Midbrain (tissue), 1 donor: ENCODE results near the gene CORO2B.
"Not testable (repeated sequence)": the region's sequence is repeated elsewhere in the genome, so short reads cannot be mapped to it uniquely, and the experiment has no call there.

Experiments
- DNase-seq: peaks from one replicate; lab custom pipeline; 2025; lab: John Stamatoyannopoulos, UW

The CORO2B gene

DNA sequence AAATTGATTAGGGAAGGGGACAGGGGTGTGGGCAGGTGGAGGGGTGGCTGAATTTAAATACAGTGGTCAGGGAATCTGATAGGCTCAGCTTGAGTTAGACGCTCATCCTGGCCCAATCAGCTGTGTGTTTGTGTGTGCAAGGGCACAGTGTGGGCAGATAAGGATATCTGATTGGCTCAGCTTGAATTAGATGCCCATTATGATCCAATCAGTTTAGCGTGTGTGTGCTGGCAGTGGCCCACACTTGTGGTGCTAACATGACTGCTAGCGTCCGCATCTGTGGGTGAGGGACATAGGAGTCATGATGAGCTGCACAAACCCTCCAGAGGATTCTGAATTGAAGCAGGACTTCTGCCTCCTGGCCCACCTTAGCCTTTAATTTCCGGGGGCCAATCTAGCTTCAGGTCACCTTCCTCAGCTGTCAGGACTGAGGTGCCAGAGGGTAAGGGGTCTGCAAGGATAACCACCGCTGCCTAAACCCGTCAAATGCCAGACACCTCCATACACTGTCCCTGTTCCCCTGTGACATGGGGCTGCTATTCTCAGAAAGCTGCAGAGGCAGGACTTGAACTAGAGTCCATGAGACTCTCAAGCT is 97.3 kb downstream of the CORO2B start:
- no peak for DNase-seq

DNA sequence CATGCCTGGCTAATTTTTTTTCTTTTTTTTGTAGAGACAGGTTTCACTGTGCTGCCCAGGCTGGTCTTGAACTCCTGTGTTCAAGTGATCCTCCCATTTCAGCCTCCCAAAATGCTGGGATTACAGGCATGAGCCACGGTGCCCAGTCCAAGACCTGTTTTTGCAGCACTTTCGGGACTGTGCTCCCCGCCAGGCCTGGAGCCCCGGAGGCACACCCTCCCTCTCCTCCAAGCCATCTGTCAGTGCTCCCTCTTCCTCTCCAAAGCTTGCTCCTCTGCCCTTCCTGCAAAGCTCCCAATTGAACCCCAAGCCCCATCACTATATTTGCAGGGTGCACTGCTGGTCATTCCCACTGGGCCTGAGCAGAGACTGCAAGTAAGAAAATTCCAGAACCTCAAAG is 98.1 kb downstream of the CORO2B start:
- no peak for DNase-seq

DNA sequence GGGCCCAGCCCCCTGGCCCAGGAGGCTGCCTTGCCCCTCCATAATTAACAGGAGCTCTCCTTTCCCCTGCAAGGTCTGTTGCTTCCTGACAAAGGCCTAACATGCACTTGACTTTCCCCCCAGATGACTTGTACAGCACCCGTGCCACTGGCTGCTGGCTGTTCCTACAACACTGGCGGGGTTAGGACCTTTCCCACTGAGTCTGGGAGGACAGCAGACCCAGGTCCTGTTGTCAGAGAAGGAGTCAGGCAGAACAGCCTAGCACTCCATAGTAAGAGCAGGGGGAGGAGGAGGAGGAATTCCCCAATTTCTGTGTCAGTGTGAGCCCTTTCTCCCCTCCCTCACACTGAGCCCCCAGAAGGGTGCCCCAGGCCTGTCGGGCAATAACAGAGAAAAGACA is 99.2 kb downstream of the CORO2B start:
- no peak for DNase-seq

DNA sequence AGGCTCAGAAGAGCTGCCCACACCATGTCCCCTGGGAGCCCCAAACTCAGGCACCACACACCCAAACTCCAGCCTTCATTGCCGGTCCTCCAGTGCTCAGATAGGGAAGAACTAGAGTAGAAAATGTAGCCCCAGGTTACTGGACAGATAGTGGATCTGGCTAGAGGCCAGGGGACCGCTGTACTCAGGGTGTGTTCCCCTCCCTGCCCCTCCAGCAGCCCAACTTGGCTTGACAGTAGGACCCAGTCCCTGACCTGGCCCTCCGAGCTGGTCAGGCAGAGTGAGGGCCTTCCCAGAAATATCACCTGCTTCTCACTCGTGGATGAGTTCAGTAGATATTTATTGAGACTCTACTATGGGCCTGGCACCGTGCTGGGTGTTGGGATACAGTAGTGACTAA is 100.0 kb downstream of the CORO2B start:
- DNase-seq, result no peak

DNA sequence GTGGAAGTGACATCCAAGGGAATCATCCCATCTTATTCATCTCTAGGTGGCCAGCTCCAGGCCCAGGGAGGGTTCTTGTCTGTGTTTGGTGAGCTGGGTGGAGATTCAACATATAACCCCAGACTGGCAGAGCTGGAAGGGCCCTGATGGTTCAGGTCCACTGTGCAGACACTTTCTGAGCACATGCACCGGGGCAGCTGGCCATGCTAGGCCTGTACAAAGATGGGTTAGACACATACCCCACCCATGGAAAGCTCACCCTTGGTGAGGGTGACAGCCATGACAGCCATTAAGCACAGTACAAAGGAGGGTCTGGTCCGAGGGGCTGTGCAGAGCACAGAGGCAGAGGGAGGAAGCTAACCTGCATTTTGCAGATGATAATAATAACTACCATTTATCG is 100.4 kb downstream of the CORO2B start:
- no peak for DNase-seq

DNA sequence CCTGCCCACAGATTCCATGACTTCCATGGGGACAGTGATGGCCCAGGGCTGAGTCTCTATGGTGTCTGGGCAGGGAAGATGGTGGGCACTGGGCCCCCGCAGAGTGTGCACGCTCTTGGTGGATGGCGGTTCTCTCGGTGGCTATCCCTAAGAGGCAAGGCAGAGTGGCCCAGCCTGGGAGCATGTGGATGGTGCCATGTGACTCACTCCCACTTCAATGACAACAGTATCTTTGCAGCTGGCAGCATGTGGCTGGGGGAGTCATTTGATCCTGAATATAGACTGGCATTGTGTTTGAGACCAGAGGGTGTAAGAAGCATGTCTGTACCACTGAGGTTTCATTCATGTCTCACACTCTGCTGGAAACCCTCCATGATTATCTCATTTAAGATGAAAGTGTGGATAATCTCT is 101.2 kb downstream of the CORO2B start:
- peak; percentile 89 for DNase-seq

DNA sequence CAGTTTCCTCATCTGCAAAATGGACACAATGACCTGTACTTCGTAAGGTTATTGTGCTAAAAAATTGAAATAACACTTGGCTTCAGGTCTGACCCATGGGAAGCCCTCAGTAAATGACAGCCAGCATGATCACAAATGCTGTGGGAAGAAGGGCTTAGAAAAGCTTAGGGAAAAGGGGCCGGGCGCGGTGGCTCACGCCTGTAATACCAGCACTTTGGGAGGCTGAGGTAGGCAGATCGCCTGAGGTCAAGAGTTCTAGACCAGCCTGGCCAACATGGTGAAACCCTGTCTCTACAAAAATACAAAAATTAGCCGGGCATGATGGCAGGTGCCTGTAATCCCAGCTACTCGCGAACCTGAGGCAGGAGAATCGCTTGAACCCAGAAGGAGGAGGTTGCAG is 102.0 kb downstream of the CORO2B start:
- DNase-seq, result not testable (repeated sequence)

DNA sequence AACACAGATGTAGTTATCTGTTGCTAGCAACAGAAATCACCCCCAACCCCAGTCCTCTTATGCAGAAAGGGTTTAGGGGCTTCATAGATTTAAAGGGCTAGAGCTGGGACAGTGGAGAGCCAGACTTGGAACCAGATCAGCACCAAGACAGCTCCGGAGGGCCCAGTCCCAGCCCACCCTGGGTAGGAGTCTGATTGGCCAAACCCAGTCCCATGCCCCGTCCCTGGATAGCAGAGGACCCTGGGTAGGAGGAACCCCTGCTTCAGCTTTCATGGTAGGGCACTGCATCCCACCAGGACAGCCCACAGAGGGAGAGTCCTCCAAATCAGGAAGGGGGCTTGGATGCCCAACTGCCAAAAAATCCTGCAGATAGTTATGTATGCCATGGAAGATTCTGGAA is 103.0 kb downstream of the CORO2B start:
- DNase-seq, result no peak

DNA sequence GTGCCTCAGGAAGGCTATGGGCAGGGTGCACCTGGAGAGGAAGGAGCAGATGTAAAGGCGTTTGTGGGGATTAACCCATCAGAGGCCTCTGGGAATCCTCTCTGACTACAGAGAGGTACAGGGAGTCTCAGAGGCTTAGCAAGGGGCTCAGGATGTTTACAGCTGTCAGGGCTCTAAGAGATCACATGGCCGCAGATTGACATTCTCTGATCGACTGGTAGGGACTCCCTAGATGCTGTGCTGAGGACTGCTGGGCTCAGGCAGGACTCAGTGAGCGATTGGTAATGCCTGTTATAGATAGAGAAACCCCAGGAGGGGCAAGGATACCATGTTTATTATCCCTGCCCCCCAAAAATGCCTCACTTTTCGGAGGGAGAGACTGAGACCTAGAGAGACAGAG is 103.5 kb downstream of the CORO2B start:
- DNase-seq, result no peak

DNA sequence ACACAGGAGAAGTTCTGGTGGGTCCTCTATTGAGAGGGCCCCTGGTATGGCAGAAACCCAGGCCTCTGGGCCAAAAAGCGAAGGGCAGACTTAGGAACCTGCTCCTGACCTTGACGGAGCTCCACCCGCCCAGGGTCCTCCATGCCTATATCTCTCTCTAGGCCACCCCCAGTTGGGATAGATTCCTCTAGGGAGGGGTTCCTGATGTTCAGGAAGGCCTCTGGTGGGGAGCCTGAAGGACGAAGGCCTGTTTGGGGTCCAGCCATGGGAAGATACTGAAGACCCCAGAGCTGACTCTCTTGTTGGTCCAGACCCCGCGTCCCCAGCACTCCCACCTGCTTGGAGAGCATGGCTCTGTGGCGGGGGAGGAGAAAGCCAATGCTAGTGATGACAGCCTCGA is 104.2 kb downstream of the CORO2B start:
- DNase-seq, result no peak

DNA sequence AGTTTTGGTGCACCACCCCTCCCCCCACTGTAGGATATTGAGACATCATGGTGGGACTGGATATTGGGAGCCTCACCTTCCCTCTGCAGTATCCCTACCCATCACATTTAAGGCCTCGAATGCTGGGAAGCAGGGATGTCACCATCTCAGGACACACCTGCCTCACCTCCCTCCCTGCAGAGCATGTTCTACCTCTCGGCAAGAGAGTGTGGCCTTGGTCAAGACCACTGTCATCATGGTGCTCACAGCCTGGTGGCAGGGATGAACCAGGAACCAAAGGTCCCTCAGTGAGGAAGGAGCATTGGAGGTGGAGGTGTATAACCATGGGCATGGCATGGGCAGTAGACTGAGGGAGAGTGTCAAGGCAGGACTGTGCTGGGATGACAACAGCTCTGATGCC is 104.8 kb downstream of the CORO2B start:
- no peak for DNase-seq

DNA sequence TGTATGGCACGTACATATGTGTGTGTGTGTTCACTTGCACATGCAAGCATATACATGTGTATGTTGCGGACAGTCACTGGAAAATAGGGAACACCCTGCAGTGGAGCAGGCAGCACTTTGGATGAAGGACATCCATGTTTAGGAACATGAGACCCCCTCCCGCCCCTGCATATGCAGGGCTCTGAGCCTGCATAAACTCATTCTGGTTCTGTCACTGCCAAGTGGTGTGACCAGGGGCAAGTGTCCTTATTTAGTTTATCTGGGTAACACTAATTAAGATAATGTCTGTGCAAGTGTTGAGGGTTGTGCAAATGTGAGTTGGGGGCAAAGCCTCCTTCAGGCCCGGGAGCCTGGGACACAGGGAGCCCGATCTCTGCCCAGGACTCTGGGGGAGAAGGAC is 105.7 kb downstream of the CORO2B start:
- no peak for DNase-seq

DNA sequence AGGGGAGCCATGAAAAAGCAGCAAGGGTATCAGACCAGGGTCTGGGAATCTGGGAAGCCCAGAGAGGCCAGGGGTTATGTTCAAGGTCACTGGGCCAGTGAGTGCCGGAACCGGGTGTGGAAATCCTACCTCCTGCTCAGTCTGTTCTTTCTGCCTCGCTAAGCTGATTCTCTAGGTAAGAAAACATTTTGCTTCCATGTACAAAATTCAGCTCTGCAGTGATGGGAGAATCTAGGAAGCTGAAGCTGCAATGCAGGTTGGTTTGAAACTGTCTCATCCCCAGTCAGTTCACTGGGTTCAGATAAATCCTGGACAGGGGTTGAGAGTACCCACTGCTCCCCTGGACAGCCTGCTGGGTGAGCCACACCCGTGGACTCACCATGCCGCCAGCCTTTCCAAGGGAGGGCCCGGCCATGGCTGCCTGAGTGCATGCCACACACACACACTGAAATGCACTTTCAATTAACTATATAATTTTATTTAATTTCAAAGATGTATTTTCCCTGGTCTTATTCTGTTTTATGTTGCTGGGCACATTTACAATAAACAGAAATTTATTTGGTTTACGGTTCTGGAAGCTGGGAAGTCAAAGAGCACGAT is 108.4 kb downstream of the CORO2B start:
- DNase-seq, result no peak

DNA sequence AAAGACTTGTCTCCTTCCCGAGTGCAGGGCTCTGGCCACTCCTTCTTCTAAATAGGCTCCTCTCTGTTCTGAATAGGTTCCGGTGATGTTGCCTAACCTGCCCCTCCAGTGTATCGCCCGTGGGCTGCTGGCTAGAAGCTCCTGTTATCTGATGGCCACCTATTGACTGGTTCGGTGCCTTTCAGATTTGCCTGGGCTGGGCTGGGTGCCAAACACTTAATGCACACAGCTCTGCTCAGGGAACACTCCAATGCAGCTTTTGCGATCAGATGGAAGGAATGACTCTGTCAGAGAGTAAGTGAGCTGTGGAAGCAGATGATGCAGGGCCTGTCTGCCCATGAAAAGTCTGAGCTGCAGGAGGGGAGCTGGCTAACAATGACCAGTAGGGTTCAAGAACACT is 112.9 kb downstream of the CORO2B start:
- DNase-seq, result no peak

DNA sequence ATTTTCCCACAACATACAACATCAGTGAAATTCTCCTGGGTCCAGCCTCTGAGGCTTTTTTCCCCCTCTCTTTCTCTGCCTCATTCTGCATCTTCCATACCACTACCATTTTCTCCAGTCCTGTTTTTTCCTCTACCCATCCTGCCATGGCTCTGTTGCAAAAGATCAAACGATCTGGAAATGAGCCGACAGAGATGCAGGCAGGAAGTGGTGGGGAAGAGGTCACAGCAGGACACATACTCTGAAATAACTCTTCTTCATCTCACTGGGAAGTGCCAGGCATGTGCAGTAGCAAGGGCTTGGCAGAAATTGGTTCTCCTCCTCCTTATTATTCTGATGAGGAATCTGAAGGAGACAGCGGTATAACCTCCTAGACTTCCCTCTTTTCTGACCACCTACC is 114.3 kb downstream of the CORO2B start:
- DNase-seq, result no peak

DNA sequence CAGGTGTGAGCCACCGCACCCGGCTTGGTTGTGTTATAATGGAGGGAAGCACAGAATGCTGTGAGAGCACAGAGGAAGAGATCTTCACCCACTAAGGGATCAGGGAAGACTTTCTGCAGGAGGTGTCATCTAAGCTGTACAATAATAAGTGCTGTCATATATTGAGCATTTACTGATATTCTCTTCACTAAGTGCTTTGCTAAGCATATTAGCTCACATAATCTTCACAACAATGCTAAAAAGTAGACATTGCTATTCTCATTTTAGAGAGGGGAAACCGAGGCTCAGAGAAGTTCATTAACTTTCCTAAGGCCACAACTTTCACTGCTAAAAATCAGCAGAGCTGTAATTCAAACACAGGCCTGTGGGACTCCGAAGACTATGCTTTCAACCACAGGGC is 115.3 kb downstream of the CORO2B start:
- DNase-seq, result no peak

DNA sequence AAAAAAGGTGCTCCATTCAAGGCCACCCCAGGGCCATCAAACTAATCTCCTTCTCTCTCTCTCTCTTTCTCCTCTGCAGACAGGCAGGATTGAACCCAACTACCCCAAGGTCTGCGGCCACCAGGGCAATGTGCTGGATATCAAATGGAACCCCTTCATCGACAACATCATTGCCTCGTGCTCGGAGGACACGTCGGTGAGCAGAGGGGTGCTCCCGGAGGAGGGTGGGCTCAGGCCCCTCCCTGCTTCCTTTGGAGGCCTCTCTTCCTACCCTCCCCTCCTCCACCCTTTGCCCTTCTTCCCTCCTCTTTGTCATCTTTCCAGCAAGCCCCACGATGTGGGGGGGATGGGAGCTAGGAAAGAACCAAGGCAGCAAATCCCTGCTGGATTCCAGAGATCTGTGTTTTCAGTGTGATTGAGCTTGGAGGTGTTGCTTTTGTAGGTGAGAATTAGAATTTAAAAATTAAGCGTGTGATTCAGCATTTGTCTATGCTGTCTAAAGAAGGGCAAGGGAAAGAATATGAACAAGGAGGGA is 116.3 kb downstream of the CORO2B start:
- no peak for DNase-seq

DNA sequence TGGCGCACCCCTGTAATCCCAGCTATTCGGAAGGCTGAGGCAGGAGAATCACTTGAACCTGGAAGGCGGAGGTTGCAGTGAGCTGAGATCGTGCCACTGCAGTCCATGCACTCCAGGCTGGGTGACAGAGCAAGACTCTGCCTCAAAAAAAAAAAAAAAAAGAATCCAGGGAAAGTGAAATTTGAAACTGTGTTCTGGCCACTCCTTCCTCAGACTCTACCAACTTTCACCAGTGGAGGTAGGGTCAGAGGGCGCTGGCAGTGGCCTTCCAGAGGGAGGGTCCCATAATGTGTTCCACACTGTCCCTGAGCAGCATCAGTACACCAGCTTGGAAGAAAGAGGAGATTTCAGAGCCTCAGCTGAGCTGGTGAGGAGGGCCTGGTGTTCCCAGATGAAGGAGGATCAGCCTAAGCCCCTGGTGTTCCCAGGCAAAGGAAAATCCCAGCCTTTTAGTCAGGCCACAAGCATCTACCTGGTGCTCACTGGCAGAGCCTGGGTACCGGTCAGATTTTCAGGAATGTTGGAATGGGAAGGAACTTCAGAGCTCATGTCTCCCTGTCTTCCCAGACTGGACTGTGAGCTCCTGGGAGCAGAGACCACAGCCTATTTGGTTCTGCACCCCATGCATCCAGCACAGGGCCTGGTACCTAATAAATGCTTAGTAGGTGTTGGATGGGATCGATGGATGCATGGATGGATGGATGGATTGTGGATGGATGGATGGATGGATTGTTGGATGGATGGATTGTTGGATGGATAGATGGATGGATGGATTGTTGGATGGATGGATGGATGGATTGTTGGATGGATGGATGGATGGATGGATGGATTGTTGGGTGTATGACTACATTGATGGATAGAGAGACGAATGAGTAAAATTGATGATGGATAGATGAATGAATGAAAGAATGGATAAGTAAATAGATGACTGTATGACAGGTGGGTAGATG is 117.9 kb downstream of the CORO2B start:
- DNase-seq, result no peak

DNA sequence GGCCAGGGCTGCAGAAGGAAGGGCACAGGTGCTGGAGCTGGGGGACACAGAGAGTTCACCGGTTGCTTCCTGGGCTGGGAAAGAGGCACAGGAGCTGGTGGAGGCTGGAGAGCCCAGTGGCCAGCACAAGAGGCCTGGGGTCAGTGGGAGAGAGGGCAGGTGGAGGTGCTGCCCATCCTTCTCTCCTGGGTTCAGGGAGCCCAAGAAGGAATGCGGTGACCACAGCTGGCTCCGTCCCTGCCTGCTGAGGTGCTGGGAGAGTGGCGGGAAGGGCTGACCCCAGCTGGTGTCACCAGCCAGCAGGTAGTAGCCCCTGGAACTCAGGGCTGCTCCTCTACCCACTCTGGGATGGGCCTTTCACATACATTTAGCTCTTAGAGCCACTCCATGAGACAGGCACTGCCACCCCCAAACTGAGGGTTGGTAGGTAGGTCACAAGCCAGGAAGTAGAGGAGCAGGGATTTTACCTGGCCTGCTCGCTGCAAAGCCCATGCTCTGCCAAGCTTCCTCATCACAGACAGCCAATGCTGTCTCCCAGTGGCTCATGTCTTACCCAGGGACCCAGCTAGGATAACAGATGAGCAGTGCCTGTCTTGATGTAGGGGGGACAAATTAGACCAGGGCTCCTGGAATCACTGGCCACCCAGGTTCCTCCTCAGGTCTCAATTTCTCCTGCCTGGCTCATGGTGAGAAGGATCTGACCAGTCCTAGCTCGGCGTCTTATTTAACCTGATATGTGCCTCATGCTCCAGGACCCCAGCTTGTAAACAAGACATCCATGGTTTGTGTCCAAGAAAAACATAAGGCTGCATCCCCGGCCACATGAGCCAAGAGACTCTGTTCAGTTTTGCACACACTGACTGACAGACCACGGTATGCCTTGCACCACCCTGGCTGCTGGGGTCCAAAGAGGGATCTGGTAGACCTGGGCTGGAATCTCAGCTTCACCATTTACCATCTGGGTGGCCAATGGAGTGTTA is 119.2 kb downstream of the CORO2B start:
- no peak for DNase-seq

DNA sequence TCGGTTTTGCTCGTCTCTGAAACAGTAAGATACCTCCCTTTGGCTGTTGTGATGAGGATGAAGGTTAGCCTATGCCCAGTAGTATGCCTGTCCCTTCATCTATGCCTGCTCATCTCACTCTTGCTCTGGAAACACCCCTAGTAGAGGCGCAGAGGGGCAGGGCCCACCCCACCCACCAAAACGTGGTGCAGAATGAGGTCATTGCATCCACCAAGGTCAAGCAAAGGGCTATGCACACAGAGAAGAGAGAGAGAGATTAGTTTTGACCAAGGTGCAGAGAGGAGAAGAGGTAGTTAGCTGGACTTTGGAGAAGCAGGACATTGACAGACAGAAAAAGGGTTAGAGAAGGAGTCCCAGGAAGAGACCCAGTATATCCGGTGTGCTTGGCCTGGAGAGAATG is 119.9 kb downstream of the CORO2B start:
- no peak for DNase-seq

DNA sequence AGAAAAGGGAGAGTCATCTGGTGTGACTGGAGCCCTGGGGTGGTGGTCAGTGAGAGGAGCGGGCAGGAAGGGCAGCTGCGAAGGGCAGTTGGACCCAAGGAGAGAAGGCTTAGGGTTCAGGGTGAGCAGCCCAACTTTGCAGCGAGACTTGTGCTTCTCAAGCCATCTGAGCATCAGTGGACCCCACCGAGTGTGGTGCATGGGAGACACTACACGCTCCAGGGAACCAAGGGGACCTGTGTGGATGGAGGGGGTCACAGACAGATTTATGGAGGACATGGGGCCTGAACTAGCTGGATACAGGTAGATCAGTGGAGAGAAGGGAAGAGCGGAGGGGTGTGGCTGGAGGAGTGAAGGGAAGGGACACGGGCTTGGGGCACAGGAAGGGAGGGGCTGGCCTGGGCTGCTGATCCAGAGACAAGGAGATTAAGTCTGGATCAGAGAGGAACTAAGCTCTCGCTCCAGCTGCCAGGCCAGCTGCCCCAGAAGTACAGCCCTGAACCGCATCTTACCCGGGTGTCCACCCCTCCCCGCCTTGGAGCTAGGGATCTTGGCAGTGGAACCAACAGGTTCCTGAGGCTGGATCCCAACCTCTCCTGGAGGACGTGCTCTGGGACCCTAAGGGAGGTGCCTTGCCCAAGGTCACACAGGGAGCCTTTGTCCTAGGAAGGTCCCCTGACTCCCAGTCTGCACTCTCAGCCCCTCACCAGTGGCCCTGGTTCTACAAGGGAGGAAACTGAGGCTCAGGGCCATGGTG is 120.5 kb downstream of the CORO2B start:
- no peak for DNase-seq
